ENCODE results near the gene MYBPH. TPM values are rescaled to one million over a fixed set of nuclear protein-coding genes. Genes with fewer than 3 reads are reported as not detected.

Gene MYBPH
- total and polyA plus RNA-seq, 2 donors (not counting 1 experiment from before 2014, with no cell fraction given): not detected

GRCh38 chr1:203145321-203146041, 30.1 kb downstream of the MYBPH start:
- Mint-ChIP-seq H3K4me1 (no peaks in the 10 kb centered on the region), H3K27me3 (peaks cover 13% of the 10 kb centered on the region), H3K9me3 (ENCODE audit: insufficient read depth) (peaks cover 3% of the 10 kb centered on the region), H3K27ac (no peak overlapping the region), H3K4me3 (no peak overlapping the region)
- H2AFZ ChIP-seq (ENCODE audit: insufficient read depth, low read depth, low read length, poor library complexity, severe bottlenecking): no peak overlapping the region
- POLR2A ChIA-PET: no interaction called here
- no peaks in the 10 kb centered on the region for H3K79me2 ChIP-seq (ENCODE audit: control insufficient read depth, insufficient read depth, low read length)
- H3K4me2 ChIP-seq (replicated peaks; ENCODE audit: low read depth, low read length, poor library complexity, severe bottlenecking): no peak overlapping the region
- peaks cover 0 to 10% (median 0%) of the 10 kb centered on the region in 3 donors for H3K9me3 ChIP-seq (ENCODE audit: control extremely low read depth in 1 of 3, control insufficient read depth in 2 of 3, insufficient read depth in 1 of 3, low read length in 2 of 3)
- H3K9ac ChIP-seq (ENCODE audit: low read length): no peak overlapping the region
- intact Hi-C loops (cut with micrococcal nuclease): no loop called here
- H3K27me3 ChIP-seq (replicated peaks in 1 of 4; ENCODE audit: control extremely low read depth in 1 of 4, control insufficient read depth in 3 of 4, insufficient read depth in 4 of 4, low read length in 3 of 4): peaks cover 0 to 5% (median 0%) of the 10 kb centered on the region in 4 experiments
- no peaks in the 10 kb centered on the region for H3K36me3 ChIP-seq (replicated peaks in 1 of 2; ENCODE audit: control extremely low read depth in 1 of 2, control insufficient read depth in 1 of 2, extremely low read depth in 1 of 2, insufficient read depth in 2 of 2, low read length in 1 of 2)
- no peaks in the 10 kb centered on the region for H4K20me1 ChIP-seq (ENCODE audit: control insufficient read depth, insufficient read depth, low read length, poor library complexity, severe bottlenecking)
- CTCF ChIA-PET: no interaction called here
- DNase-seq (no peak), ATAC-seq (ENCODE audit: low read depth) (no peak)
- no peak overlapping the region for H3K27ac ChIP-seq (ENCODE audit: low read length in 2 of 2)
- no peaks in the 10 kb centered on the region for H3K4me1 ChIP-seq (ENCODE audit: control insufficient read depth in 2 of 2, insufficient read depth in 2 of 2, low read length in 2 of 2)
- WGBS (ENCODE audit: insufficient coverage): 76% methylated on average over 9 of the region's 13 CpGs
- H3K4me3 ChIP-seq (ENCODE audit: control extremely low read depth in 1 of 5, extremely low read depth in 1 of 5, insufficient read depth in 1 of 5, low read depth in 2 of 5, low read length in 4 of 5): no peak overlapping the region
- TF ChIP-seq EZH2 (IDR thresholded peaks at IDR 0.05; ENCODE audit: borderline replicate concordance, insufficient read depth, low read depth, low read length, poor library complexity, severe bottlenecking): no peak

DNA sequence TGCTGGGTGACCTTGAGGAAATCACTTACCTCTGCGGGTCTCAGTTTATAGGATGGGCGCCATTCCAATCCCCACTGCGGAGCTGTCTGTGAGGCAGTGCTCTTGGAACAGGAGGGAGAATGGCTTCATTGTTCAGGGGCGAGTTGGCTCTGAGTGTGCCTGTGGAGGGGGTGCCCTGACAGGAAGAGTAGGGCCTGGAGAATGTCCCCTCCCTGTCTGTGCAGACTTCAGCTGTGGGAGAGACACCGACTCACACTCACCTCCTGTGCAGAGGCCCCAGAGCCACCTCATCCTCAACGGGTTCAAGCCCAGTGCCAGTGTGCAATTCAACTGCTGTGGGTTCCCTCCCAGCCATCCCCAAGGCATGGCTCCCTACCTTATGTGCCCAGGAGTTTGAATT, 31.0 kb downstream of the MYBPH start:
- Histone ChIP-seq H3K9me3 (ENCODE audit: control extremely low read depth in 1 of 3, control insufficient read depth in 2 of 3, insufficient read depth in 1 of 3, low read length in 2 of 3) (peaks cover 0 to 10% (median 0%) of the 10 kb centered on the region in 3 donors), H3K27me3 (replicated peaks in 1 of 4; ENCODE audit: control extremely low read depth in 1 of 4, control insufficient read depth in 3 of 4, insufficient read depth in 4 of 4, low read length in 3 of 4) (peaks cover 0 to 5% (median 0%) of the 10 kb centered on the region in 4 experiments), H3K9ac (ENCODE audit: low read length) (no peak overlapping the region), H3K27ac (ENCODE audit: low read length in 2 of 2) (no peak overlapping the region), H3K4me3 (ENCODE audit: control extremely low read depth in 1 of 5, extremely low read depth in 1 of 5, insufficient read depth in 1 of 5, low read depth in 2 of 5, low read length in 4 of 5) (no peak overlapping the region), H3K4me1 (ENCODE audit: control insufficient read depth in 2 of 2, insufficient read depth in 2 of 2, low read length in 2 of 2) (no peaks in the 10 kb centered on the region), H3K4me2 (replicated peaks; ENCODE audit: low read depth, low read length, poor library complexity, severe bottlenecking) (no peak overlapping the region), H4K20me1 (ENCODE audit: control insufficient read depth, insufficient read depth, low read length, poor library complexity, severe bottlenecking) (no peaks in the 10 kb centered on the region), H2AFZ (ENCODE audit: insufficient read depth, low read depth, low read length, poor library complexity, severe bottlenecking) (no peak overlapping the region), H3K36me3 (replicated peaks in 1 of 2; ENCODE audit: control extremely low read depth in 1 of 2, control insufficient read depth in 1 of 2, extremely low read depth in 1 of 2, insufficient read depth in 2 of 2, low read length in 1 of 2) (no peaks in the 10 kb centered on the region), H3K79me2 (ENCODE audit: control insufficient read depth, insufficient read depth, low read length) (no peaks in the 10 kb centered on the region)
- Mint-ChIP-seq H3K27ac (no peak overlapping the region), H3K9me3 (ENCODE audit: insufficient read depth) (peaks cover 3% of the 10 kb centered on the region), H3K4me1 (no peaks in the 10 kb centered on the region), H3K27me3 (peaks cover 13% of the 10 kb centered on the region), H3K4me3 (no peak overlapping the region)
- ATAC-seq (ENCODE audit: low read depth) (no peak), DNase-seq (no peak)
- TF ChIP-seq, protein P1, sequence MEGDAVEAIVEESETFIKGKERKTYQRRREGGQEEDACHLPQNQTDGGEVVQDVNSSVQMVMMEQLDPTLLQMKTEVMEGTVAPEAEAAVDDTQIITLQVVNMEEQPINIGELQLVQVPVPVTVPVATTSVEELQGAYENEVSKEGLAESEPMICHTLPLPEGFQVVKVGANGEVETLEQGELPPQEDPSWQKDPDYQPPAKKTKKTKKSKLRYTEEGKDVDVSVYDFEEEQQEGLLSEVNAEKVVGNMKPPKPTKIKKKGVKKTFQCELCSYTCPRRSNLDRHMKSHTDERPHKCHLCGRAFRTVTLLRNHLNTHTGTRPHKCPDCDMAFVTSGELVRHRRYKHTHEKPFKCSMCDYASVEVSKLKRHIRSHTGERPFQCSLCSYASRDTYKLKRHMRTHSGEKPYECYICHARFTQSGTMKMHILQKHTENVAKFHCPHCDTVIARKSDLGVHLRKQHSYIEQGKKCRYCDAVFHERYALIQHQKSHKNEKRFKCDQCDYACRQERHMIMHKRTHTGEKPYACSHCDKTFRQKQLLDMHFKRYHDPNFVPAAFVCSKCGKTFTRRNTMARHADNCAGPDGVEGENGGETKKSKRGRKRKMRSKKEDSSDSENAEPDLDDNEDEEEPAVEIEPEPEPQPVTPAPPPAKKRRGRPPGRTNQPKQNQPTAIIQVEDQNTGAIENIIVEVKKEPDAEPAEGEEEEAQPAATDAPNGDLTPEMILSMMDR (IDR thresholded peaks at IDR 0.05): no peak
- TF ChIP-seq EZH2 (IDR thresholded peaks at IDR 0.05; ENCODE audit: borderline replicate concordance, insufficient read depth, low read depth, low read length, poor library complexity, severe bottlenecking): no peak
- ChIA-PET POLR2A (no interaction called here), CTCF (no interaction called here)
- intact Hi-C loops (cut with micrococcal nuclease): no loop called here
- WGBS (ENCODE audit: insufficient coverage): 98% methylated on average over 5 of the region's 6 CpGs

Data from B cell (primary cell).